Hypothalamus (tissue), 51 donors: ENCODE measurements around the gene MIR17HG.
"Not testable (repeated sequence)": the region's sequence is repeated elsewhere in the genome, so short reads cannot be mapped to it uniquely, and the experiment has no call there.

Experiments
- DNase-seq, 51 donors: peaks; one replicate each; lab custom pipeline; 2025; lab: John Stamatoyannopoulos, UW

Gene MIR17HG

DNA sequence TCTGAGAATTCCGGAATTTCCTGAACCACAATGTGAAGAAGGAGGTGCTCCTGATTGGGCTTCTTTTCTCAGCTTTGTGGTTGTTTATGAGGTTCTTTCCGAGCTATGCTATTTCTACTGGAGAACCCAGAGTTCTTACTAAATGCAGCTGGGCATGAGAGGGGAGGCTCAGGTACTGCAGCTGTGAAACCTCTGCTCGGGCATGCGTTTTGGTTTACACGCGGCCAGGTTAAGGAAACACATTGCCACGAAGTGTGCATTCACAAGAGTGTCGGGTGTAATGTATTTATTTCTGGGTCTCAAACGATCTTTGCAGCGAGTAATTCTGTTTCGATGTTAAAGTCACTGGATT lies 661 bp upstream of the MIR17HG start:
- peak in 15 of 51 donors; percentile 0 to 67 (median 23) for DNase-seq

DNA sequence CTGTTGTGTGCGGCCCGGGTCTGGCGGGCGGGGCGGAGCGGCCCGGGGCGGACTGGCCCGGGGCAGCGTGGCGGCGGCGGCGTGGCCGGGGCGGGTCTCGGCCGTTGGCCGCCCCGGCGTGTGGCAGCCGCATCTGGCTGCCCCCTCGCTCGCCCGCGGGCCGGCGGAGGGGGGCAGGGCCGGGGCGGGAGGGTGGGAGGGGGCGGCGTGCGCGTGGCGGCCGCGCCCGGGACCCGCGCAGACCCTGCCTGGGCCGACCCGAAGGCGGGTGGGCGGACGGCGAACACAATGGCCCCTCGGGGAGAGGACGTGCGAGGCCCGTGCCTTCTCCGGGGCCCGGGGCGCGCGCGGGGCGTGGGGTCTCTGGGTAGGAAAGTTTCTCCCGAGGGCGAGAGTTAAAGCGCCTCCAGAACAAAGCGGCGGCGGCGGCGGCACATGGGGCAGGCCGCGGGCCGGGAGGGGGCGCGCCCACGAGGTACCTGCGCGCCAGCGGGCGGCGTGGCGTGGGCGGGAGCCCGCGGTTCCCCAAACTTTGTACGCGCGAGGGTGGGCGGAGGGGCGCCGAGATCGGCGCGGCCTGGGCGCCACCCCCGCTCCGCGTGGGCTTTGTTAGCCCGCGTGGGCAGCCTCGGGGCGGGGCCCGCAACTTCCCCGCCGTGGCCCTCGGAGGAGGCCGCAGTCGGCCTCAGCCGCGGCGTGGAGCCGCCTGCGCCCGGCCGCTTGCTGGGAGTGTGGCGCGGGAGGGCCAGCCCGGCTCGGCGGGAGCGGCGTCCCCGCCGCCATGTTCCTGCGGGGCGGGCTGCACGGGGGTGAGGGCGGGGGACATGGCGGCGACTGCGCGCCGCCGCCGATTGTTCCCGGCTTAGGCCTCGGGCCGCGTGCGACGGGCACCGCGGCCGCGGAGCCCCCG lies 764 bp downstream of the MIR17HG start:
- DNase-seq, result peak in 41 of 51 donors; percentile 6 to 90 (median 45)

DNA sequence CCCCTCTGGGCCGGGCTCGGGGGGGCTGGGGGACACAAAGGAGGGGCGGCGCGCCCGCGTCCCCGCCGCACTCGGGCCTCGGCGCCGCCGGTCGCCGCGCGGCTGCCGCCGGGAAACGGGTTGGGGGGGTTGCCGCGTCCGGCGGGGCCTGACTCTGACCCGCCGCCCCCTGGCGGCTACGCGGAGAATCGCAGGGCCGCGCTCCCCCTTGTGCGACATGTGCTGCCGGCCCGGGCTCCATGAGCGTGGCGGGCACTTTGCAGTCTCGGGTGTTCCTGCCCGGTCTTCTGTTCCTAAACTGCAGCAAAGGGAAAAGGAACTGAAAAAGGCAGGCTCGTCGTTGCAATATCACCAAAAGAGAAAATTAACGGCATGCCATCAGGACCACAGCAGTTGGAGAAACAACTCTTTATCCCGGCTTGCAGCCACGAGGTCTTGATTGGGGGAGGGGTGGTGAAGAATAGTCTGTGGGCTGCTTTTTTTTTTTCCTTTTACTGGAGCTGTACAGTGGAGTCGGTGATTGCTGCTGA lies 1.5 kb downstream of the MIR17HG start:
- peak; percentile 46 to 94 (median 83) for DNase-seq

DNA sequence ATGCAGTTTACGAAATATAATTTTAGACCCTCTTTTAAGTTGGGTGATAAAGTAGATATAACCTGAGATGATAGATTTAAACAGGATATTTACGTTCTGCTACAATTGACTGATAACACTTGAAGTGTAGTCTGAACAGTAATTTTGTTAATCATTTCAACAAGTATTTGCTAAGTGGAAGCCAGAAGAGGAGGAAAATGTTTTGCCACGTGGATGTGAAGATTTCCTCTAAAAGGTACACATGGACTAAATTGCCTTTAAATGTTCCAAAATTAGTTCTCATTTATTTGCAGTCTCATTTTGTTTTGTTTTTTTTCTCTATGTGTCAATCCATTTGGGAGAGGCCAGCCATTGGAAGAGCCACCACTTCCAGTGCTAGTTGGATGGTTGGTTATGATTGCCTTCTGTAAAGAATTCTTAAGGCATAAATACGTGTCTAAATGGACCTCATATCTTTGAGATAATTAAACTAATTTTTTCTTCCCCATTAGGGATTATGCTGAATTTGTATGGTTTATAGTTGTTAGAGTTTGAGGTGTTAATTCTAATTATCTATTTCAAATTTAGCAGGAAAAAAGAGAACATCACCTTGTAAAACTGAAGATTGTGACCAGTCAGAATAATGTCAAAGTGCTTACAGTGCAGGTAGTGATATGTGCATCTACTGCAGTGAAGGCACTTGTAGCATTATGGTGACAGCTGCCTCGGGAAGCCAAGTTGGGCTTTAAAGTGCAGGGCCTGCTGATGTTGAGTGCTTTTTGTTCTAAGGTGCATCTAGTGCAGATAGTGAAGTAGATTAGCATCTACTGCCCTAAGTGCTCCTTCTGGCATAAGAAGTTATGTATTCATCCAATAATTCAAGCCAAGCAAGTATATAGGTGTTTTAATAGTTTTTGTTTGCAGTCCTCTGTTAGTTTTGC lies 2.8 kb downstream of the MIR17HG start:
- DNase-seq, result no peak

DNA sequence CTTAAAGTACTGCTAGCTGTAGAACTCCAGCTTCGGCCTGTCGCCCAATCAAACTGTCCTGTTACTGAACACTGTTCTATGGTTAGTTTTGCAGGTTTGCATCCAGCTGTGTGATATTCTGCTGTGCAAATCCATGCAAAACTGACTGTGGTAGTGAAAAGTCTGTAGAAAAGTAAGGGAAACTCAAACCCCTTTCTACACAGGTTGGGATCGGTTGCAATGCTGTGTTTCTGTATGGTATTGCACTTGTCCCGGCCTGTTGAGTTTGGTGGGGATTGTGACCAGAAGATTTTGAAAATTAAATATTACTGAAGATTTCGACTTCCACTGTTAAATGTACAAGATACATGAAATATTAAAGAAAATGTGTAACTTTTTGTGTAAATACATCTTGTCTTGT lies 3.6 kb downstream of the MIR17HG start:
- DNase-seq, result no peak

DNA sequence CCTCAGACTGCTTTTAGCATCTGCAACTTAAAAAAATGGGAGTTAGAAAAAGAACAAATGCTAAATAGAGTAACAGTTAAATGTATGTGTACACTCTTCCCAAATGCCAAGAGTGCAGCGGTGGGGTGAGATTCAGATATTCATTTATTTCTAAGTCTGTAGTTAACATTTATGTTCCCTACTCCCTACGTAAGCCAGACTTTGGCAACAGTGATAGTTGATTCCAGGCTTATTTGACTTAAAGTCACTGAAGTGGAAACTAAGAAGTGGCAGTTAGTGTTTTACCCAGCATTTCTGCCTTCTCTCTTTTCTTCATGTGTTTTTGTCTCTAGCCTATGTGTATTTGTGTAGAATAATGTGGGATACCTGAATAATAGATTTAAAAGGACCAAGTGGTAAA lies 4.5 kb downstream of the MIR17HG start:
- no peak for DNase-seq

DNA sequence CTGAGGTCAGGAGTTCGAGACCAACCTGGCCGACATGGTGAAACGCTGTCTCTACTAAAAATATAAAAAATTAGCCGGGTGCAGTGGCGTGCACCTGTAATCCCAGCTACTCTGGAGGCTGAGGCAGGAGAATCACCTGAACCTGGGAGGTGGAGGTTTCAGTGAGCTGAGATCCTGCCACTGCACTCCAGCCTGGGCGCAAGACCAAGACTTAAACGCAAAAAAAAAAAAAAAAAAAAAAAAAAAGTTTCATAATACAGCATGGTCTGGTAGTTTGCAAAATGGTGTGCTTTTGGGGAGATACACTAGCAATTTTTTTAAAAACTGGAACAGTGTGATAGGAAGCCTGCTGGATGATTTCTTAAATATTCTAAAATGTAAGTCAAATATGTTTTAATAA lies 5.4 kb downstream of the MIR17HG start:
- not testable (repeated sequence) for DNase-seq

DNA sequence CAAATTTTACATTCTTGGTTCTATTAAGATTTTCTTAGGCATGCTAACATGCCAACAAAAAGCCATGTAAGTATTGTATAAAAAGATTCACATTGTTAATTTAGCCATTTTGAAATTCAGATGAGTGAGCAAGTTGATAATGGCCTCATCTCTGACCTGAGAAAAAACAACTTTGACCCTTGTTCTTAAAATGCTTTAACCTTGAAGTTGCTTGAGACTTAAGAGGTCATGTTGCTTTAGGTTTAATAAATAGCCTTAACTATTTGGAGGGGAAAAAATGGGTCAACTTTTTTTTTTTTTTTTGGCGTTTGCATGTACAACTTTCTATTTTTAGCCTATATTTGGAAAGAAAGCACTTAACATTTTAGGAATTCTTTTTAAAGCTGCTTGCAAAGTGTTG lies 6.0 kb downstream of the MIR17HG start:
- DNase-seq, result no peak

DNA sequence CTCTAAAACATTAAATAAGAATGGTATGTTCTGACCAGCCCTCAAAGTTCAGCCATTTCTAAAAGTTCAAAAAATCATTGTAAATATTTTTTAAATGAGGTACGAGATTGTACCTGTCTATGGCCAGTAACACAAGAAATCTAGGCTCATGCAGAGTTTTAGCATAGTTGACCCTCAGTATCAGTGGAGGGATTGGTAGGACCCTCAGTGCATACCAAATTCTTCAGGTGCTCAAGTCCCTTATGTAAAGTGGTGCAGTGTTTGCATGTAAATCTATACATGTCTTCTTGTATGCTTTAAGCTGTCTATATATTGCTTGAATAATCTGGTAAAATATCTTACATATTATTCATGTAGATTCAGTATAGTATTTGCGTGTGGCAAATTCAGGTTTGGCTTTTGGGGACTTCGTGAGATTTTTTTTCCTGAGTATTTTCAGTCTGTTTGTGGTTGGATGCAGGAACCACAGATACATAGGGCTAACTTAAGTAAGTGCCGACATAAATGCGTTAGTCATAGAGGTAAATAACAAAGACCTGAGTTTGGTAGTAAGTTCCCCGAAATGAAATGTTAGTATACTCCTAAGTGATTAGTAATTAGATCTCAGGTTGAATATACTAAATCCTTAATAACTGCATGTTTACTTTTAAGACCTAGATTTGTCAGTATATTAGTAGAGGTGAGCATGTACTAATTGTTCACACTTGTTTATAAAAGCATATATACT lies 7.8 kb downstream of the MIR17HG start:
- DNase-seq, result no peak

DNA sequence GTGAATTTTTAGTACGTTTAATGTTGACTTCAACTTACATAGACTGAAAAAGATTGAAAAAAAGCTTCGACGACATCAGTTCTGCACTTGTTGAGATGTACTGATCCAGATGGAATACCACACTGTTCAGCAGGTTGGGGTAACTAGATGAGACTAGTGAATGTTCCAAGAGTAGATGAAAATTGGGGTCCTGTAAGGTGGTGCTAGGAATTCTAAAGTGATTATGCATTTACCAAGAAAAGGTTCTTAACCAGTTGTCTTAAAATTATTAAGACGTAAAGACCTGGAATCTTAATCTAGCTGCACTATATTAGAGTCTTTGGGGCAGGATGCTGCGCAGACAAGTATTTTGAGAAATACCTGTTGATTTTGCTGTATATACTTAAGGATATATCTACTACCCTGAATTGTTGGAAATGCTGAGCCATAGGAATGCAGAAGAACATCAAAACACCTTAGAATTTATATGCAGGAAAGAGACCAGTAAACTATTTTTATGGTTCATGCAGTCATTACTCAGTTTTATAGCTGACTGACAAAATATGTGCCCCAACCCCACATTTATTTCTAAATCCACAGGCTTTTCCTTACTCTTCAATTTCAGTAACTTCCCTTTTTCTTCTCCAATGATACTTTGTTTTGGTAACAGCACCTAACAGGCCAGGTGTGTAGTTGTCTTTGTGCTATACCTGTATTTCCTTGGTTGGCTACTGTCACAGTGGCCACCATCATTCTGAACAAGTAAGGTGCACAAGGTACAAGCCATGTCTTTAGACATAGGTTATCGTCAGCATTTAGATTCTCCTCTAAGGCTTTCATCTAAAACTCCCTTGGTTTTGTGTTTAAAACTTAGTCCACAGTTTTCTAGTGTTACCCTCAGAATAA lies 8.6 kb downstream of the MIR17HG start:
- DNase-seq, result no peak

DNA sequence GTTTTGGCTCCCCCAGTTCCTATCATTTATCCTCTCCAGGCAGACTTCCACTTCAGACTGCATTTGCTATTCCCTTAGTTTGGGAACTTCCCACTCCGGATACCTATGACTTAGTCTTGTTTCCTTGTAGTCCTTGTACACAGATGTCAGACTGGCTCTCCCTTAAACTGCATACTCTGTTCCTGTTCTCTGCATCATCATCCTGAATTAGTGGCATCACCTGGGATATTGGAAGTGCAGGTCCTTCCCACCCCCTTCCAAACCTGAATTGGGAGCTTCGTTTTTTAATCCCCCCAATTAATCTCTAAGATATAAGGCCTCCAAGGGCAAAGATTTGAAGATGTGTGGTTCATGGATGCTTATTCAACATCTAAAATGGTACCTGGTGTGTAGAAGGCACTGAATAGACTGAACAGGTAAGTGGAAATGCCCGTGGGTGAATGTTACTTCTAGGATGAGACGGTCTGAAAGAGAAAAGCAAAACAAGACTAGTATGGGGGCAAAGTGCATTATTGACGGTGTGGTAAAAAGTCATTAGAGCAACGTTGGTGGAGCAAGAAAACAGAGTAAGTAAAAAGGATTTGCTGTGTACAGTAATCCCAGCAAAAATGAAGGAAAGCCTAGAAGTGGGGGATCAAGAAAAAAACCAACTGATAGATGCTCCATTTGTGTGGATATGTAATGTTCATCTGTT lies 9.6 kb downstream of the MIR17HG start:
- DNase-seq, result no peak

DNA sequence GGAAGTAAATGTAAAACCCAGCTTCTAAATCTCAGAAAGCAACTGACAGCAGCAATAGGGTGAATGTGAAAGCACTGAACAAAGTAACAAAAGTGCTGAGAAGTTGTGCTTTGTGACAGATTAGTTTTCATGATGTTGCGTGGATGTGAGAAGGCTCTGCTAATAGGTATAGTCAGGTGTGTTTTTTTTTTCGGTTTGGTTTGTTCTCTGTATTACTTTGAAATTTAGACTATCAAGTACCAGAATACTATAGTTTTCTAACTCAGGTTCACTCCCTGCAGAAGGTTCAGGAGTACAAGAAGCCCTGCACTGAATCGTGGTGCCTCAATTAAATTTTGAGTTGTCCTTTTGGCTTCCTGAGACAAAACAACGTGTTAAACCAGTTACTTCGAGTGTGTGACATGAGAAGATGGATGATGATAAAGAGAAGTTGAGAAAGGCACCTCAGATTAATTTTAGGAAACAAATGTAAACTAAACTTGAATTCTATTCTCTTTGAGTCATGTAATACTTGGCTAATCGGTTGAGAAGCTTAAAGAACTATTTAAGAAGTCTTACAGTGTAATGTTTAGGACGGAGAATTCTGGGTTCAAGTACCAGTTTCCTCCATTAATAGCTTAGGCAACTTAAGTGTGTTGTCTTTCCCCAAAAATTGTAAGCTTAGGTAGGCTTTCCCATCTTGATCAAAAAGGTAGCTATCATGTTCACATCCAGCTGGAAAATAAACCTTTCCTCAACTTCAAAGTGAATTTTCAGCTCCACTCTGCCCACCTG lies 10.3 kb downstream of the MIR17HG start:
- DNase-seq, result no peak

DNA sequence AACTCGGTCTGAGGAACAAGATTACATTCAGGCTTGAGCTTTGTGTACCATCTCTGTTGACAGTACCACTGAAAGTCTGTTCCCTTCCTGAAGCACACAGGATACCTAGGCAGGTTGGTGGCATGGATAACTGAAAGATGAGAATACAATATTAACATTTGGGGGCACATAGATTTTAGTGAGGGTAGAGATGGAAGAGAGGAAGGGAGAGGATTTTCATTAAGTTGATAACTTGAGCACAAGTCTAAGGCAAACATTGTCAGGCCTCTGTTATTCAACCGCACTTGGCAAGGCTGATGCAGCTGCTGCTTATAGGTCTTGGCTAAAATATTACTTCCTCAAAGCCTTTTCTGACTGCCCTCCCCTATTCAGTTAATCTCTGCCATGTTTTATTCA lies 10.9 kb downstream of the MIR17HG start:
- DNase-seq, result no peak

DNA sequence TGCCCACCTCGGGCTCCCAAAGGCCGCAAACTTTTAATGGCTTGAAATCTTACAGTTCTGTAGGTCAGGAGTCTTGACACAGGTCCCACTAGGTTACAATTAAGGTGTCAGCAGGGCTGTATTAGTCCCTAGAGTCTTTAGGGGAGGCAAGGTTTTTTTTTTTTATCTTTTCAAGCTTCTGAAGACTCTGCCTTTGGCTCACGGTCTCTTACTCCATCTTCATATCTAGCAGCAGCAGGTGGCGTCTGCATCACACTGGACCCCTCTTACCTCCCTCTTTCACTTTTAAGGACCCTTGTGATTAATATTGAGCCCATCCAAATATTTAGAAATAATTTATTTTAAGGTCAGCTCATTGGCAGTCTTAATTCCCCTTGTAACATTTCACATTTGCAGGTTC lies 11.6 kb downstream of the MIR17HG start:
- DNase-seq, result no peak

DNA sequence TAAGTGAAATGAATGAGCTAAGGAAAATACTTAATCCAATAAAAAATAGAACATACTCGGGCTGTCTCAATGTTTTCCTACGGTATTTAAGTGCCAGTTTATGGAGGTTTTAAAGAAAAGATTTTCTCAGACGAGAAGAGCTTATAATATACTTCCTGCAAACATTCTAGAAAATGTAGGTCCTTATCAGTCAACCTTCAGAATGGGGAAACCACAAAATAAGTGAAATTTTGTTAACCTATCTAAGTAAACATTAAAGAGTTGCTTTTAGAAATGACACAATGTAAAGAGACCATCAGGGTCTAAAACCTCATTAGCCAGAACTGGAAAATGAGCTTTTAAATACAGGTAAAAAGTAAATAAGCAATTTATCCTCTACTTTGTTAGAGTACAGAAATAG lies 12.1 kb downstream of the MIR17HG start:
- no peak for DNase-seq

DNA sequence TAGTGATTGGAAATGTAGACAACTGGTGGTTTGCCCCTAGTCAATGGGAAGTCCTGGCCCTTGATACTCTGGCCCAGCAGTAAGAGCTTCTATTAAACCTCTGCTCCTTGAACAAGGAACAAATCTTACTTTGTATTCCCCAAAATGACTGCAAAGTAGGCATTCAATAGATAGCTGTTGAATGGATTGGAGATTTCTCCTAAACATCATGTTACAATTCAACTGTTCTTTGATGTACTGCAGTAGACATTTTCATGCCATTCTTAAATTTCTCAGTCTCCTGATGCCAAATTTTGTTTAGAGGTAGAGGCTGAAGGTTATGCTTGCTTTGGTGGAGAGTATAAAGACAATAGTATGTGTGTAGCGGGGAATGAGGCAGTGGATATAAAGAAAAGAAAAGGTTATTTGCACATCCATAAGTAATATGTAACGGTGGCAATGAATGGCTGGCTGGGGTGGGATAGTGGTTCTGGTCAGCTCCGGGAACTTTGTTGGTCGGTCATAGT lies 12.8 kb downstream of the MIR17HG start:
- DNase-seq, result no peak

DNA sequence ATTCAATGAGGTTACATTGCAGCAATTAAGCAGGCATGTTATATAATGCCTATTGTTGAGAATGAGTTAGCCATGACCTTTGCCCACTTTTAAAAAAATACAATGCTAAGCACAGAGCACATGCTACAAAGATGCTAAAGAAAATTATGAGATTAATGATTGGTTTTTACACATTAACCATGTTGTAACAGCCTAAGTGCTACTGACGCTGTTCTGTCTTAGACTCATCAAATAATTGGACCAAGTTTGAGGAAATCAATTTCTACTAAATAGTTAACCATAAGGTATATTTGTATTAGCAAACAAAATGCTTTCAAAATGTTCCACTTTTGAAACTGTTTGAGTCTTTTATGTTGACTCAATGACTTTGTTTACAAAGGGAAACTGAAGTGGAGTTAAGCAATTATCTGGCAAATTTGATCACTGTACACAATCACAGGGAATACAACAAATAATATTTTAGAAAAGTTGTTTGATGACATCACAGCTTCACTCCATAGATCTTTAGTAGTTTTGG lies 14.3 kb downstream of the MIR17HG start:
- DNase-seq, result no peak

DNA sequence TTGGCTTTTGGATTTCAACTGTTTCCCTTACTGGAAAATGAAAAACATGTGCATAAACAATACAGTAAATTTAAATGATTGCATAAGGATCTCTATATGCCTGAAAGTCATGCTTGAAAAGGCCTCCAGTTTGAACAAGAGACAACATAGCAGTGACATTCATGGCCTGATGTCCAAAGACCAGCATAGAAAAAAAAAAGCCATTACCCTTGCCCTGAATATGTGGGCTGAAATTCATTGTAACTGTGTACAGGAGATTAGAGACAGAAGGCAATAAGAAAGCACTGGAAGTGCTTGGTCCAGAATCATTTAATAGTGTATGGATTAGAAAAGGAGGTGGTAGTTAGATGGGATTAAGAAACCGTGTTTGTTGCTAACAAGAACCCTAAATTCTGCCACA lies 15.4 kb downstream of the MIR17HG start:
- no peak for DNase-seq
